ENCODE measurements around the gene TP53BP2. TPM values are rescaled to one million over a fixed set of nuclear protein-coding genes. Genes with fewer than 3 reads are reported as not detected.

The TP53BP2 gene
- total RNA-seq, 1 experiment from 2014 or later: 38.2 TPM

GRCh38 chr1:223873044-223873443 is 27.3 kb upstream of the TP53BP2 start (continued):
- no peak for TF ChIP-seq POLR2AphosphoS5 (IDR thresholded peaks at IDR 0.05; ENCODE audit: low read depth, low read length)
- no peak for TF ChIP-seq SIN3A (IDR thresholded peaks at IDR 0.05; ENCODE audit: low read depth)
- TF ChIP-seq, protein P1, sequence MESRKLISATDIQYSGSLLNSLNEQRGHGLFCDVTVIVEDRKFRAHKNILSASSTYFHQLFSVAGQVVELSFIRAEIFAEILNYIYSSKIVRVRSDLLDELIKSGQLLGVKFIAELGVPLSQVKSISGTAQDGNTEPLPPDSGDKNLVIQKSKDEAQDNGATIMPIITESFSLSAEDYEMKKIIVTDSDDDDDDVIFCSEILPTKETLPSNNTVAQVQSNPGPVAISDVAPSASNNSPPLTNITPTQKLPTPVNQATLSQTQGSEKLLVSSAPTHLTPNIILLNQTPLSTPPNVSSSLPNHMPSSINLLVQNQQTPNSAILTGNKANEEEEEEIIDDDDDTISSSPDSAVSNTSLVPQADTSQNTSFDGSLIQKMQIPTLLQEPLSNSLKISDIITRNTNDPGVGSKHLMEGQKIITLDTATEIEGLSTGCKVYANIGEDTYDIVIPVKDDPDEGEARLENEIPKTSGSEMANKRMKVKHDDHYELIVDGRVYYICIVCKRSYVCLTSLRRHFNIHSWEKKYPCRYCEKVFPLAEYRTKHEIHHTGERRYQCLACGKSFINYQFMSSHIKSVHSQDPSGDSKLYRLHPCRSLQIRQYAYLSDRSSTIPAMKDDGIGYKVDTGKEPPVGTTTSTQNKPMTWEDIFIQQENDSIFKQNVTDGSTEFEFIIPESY (IDR thresholded peaks at IDR 0.05; ENCODE audit: extremely low read depth, insufficient replicate concordance, low read length): no peak
- no peak for TF ChIP-seq ATF3 (IDR thresholded peaks at IDR 0.05)
- no peak for TF ChIP-seq FOSL1 (IDR thresholded peaks at IDR 0.05; ENCODE audit: low read depth)

DNA sequence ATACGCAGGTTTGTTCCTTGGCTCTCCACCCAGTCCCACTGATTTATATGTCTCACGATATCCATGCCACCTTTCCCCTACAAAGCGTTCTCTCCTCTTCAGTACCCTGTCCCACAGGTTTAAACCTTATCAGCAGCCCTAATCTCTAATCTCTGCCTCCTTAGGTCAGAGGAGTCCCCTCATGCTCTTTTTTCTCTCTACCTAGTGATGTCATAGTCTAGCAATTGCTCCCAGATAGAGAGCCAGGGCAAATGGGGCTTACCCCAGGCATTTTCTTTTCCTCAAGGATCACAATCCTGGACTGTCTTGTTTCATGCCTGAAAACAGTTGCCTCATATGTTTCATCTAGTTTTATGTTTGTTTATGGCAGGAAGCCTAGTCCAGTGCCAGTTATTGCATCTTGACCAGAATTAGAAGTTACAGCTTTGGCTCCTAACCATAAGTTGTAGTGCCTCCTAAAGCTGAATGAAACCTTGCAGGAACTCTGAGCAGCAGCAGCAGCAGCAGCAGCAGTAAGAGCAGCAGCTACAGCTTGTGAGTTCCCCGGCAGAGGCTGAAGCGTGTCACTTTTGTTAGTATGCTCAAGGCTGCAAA is 26.7 kb upstream of the TP53BP2 start:
- no peak for ATAC-seq
- Histone ChIP-seq H3K27ac (ENCODE audit: low read depth, low read length) (no peak overlapping the region), H3K9ac (ENCODE audit: low read length) (no peak overlapping the region), H3K9me2 (ENCODE audit: insufficient read depth) (no peaks in the 10 kb centered on the region), H3K9me3 (ENCODE audit: control insufficient read depth in 1 of 2, insufficient read depth in 1 of 2, low read depth in 1 of 2, low read length in 2 of 2) (no peaks in the 10 kb centered on the region), H3K27me3 (ENCODE audit: insufficient read depth, low read length) (no peaks in the 10 kb centered on the region), H3K4me1 (ENCODE audit: control insufficient read depth in 1 of 2, insufficient read depth in 2 of 2, low read length in 2 of 2) (no peaks in the 10 kb centered on the region), H3K36me3 (ENCODE audit: control insufficient read depth in 1 of 2, insufficient read depth in 2 of 2, low read length in 2 of 2) (no peaks in the 10 kb centered on the region), H2AFZ (ENCODE audit: low read depth, low read length, poor library complexity, severe bottlenecking) (no peak overlapping the region), H3K4me3 (replicated peaks in 1 of 2; ENCODE audit: low read depth in 1 of 2, low read length in 2 of 2) (no peak overlapping the region), H3K4me2 (ENCODE audit: low read length) (no peak overlapping the region), H4K20me1 (ENCODE audit: insufficient read depth) (no peaks in the 10 kb centered on the region), H3K79me2 (ENCODE audit: insufficient read depth, low read length) (no peaks in the 10 kb centered on the region)
- BruUV-seq (replicated peaks): no TSS peak
- ChIA-PET RAD21 (ENCODE audit: low non-redundant PET in 1 of 2, low total read pairs in 2 of 2, uncharacterized antibody in 2 of 2, unreplicated experiment in 2 of 2) (no interaction called here), POLR2A (no interaction called here), CTCF (no interaction called here)
- intact Hi-C loops (cut with micrococcal nuclease): no loop called here
- DNase-seq (ENCODE audit: low read depth, low spot score): no peak
- TF ChIP-seq EZH2 (IDR thresholded peaks at IDR 0.05) (no peak), SIN3A (IDR thresholded peaks at IDR 0.05; ENCODE audit: low read depth) (no peak), EZH2phosphoT487 (IDR thresholded peaks at IDR 0.05; ENCODE audit: borderline replicate concordance) (no peak), RAD21 (IDR thresholded peaks at IDR 0.05; ENCODE audit: low read depth) (no peak), CEBPB (IDR thresholded peaks at IDR 0.05; ENCODE audit: low read depth) (no peak), CBX3 (IDR thresholded peaks at IDR 0.05; ENCODE audit: low read depth) (no peak), JUND (IDR thresholded peaks at IDR 0.05) (no peak), ZFX (IDR thresholded peaks at IDR 0.05) (no peak), ATF3 (IDR thresholded peaks at IDR 0.05) (no peak), POLR2A (IDR thresholded peaks at IDR 0.05; ENCODE audit: borderline replicate concordance, extremely low read depth, insufficient read depth, insufficient read length) (no peak), SP1 (IDR thresholded peaks at IDR 0.05; ENCODE audit: low read depth) (no peak), FOSL1 (IDR thresholded peaks at IDR 0.05; ENCODE audit: low read depth) (no peak), EGR1 (IDR thresholded peaks at IDR 0.05; ENCODE audit: low read depth) (no peak)
- TF ChIP-seq, protein P2, sequence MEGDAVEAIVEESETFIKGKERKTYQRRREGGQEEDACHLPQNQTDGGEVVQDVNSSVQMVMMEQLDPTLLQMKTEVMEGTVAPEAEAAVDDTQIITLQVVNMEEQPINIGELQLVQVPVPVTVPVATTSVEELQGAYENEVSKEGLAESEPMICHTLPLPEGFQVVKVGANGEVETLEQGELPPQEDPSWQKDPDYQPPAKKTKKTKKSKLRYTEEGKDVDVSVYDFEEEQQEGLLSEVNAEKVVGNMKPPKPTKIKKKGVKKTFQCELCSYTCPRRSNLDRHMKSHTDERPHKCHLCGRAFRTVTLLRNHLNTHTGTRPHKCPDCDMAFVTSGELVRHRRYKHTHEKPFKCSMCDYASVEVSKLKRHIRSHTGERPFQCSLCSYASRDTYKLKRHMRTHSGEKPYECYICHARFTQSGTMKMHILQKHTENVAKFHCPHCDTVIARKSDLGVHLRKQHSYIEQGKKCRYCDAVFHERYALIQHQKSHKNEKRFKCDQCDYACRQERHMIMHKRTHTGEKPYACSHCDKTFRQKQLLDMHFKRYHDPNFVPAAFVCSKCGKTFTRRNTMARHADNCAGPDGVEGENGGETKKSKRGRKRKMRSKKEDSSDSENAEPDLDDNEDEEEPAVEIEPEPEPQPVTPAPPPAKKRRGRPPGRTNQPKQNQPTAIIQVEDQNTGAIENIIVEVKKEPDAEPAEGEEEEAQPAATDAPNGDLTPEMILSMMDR (IDR thresholded peaks at IDR 0.05 in 2 of 3, conservative IDR thresholded peaks at IDR 0.05 in 1 of 3; ENCODE audit: borderline replicate concordance in 1 of 3, insufficient read depth in 1 of 3, low read depth in 2 of 3, low read length in 2 of 3): no peak
- TF ChIP-seq, protein P3, sequence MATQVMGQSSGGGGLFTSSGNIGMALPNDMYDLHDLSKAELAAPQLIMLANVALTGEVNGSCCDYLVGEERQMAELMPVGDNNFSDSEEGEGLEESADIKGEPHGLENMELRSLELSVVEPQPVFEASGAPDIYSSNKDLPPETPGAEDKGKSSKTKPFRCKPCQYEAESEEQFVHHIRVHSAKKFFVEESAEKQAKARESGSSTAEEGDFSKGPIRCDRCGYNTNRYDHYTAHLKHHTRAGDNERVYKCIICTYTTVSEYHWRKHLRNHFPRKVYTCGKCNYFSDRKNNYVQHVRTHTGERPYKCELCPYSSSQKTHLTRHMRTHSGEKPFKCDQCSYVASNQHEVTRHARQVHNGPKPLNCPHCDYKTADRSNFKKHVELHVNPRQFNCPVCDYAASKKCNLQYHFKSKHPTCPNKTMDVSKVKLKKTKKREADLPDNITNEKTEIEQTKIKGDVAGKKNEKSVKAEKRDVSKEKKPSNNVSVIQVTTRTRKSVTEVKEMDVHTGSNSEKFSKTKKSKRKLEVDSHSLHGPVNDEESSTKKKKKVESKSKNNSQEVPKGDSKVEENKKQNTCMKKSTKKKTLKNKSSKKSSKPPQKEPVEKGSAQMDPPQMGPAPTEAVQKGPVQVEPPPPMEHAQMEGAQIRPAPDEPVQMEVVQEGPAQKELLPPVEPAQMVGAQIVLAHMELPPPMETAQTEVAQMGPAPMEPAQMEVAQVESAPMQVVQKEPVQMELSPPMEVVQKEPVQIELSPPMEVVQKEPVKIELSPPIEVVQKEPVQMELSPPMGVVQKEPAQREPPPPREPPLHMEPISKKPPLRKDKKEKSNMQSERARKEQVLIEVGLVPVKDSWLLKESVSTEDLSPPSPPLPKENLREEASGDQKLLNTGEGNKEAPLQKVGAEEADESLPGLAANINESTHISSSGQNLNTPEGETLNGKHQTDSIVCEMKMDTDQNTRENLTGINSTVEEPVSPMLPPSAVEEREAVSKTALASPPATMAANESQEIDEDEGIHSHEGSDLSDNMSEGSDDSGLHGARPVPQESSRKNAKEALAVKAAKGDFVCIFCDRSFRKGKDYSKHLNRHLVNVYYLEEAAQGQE (IDR thresholded peaks at IDR 0.05; ENCODE audit: low read depth): no peak

Data from HCT116 (cell line).